Vein endothelial cell (primary cell): ENCODE results near the gene AP3M1. TPM values are rescaled to one million over a fixed set of nuclear protein-coding genes. Genes with fewer than 3 reads are reported as not detected.

ENCODE experiments used
- total RNA-seq: library from RNA; depleted of rRNA; stranded (reverse); fragments of >200 nt; gene quantifications from 2 replicates; pipeline ENCODE4 v1.2.3, GENCODE V29; 2012

AP3M1 gene
- total RNA-seq, result 54.5 and 63.1 TPM in 2 replicates

GRCh38 chr10:74150204-74150989 is at the start of gene AP3M1:
AP3M1 (minus strand) TSS chr10:74150828; CDS start chr10:74138379, 12,449 bp downstream.

GRCh38 chr10:74150990-74151878 is 606 bp upstream of the AP3M1 start, which contains the start of gene ADK:
ADK (plus strand) TSS chr10:74151221; CDS start chr10:74151279, 58 bp downstream.

Other genes starting within 250 kb of the AP3M1 start
- gene PLAU, start 239.7 kb downstream of the AP3M1 start, total RNA-seq, result 14.0 and 51.2 TPM in 2 replicates
- 202 and 217 TPM in 2 replicates for gene VCL, start 152.7 kb downstream of the AP3M1 start, total RNA-seq
- gene ADK, start 393 bp upstream of the AP3M1 start, total RNA-seq, result 42.5 and 58.7 TPM in 2 replicates